Measurements from ENCODE around the gene MLLT6. TPM values are rescaled to one million over a fixed set of nuclear protein-coding genes. Genes with fewer than 3 reads are reported as not detected.

MLLT6 gene
- total and polyA plus RNA-seq, 2 of the 13 experiments (the other 11 are each of a cell fraction or from before 2014, with no cell fraction given), result 50.7 to 69.5 TPM

DNA sequence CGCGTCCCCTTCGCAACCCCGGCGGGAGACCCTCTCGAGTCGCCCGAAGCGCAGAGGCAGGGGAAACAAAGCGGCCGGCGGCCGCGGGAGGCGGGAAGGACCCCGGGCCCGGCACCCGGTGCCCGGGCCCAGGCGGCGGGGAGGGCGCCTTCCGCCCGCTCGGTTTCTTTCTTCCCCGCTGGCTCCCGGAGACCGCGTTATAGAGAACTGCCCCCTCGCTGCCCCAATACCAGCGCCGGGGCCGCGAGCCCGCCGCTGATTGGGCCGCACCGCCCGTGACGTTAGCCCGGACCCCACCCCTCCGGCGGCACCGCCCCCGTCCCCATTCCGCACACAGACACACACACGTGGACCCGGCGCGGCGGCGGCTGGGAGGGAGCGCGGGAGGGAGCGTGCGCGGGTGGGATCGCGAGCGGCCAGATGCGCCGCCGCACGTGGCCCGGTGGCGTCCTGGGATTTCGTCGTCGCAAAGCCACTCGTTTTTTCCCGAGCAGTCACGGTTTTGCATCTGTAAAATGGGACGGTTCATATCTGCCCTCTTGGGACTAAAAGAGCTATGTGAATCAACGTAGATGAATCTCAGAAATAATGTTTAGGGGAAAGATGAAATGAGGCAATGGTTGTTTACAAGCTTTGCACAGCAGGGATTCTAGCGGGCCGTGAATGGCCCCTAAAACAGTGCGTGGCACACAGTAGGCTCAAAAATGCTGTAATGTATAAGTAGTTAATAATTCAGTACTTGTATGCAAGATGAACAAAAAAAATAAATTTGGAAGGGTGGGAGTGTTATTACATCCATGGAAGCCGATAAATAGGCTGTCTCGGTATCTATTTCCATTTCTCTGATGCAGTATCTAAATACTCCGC, 30.1 kb upstream of the MLLT6 start, which contains the start of gene EPOP (continued):
- peak; percentile 93; the same call in 1 of the 2 replicates for TF ChIP-seq ZFP41 (CRISPR knock-in tag; IDR thresholded peaks at IDR 0.05; ENCODE audit: borderline replicate concordance)
- TF ChIP-seq ZBTB7A (CRISPR knock-in tag; IDR thresholded peaks at IDR 0.05), result peak; percentile 91
- 0 out of 2 replicates have a peak, but pooled peaks have one; percentile 42 for TF ChIP-seq BRCA1 (CRISPR knock-in tag; IDR thresholded peaks at IDR 0.05)
- peak; percentile 87 for TF ChIP-seq SIN3A (IDR thresholded peaks at IDR 0.05; ENCODE audit: borderline replicate concordance, low read depth, low read length)
- TF ChIP-seq ZNF713 (CRISPR knock-in tag; IDR thresholded peaks at IDR 0.05), result 0 out of 2 replicates have a peak, but pooled peaks have one; percentile 83
- peak; percentile 35; the same call in 1 of the 2 replicates for TF ChIP-seq ZFP1 (CRISPR knock-in tag; IDR thresholded peaks at IDR 0.05)
- TF ChIP-seq MYPOP (CRISPR knock-in tag; IDR thresholded peaks at IDR 0.05), result peak; percentile 87
- no peak for TF ChIP-seq ZFP36 (IDR thresholded peaks at IDR 0.05; ENCODE audit: borderline replicate concordance, low read depth, low read length, partially characterized antibody)
- no peak for TF ChIP-seq ZEB1 (IDR thresholded peaks at IDR 0.05; ENCODE audit: insufficient replicate concordance, low read depth)
- no peak for TF ChIP-seq MBD4 (IDR thresholded peaks at IDR 0.05; ENCODE audit: borderline replicate concordance, low read length)
- TF ChIP-seq DNMT3B (CRISPR knock-in tag; conservative IDR thresholded peaks at IDR 0.05), result peak; percentile 88
- peak; percentile 90; the same call in 1 of the 2 replicates for TF ChIP-seq ZNF160 (CRISPR knock-in tag; IDR thresholded peaks at IDR 0.05)
- no peak for TF ChIP-seq DDIT3 (CRISPR knock-in tag; IDR thresholded peaks at IDR 0.05)
- peak; percentile 91; the same call in 1 of the 2 replicates for TF ChIP-seq ZNF331 (CRISPR knock-in tag; IDR thresholded peaks at IDR 0.05)
- TF ChIP-seq, protein P1, sequence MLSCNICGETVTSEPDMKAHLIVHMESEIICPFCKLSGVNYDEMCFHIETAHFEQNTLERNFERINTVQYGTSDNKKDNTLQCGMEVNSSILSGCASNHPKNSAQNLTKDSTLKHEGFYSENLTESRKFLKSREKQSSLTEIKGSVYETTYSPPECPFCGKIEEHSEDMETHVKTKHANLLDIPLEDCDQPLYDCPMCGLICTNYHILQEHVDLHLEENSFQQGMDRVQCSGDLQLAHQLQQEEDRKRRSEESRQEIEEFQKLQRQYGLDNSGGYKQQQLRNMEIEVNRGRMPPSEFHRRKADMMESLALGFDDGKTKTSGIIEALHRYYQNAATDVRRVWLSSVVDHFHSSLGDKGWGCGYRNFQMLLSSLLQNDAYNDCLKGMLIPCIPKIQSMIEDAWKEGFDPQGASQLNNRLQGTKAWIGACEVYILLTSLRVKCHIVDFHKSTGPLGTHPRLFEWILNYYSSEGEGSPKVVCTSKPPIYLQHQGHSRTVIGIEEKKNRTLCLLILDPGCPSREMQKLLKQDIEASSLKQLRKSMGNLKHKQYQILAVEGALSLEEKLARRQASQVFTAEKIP (CRISPR knock-in tag; IDR thresholded peaks at IDR 0.05; ENCODE audit: borderline replicate concordance), result no peak
- TF ChIP-seq ARNT2 (CRISPR knock-in tag; IDR thresholded peaks at IDR 0.05; ENCODE audit: low read depth), result peak; percentile 98
- peak; percentile 85 to 99; a peak in 3 of 4 replicates for TF ChIP-seq KLF16 (CRISPR knock-in tag; IDR thresholded peaks at IDR 0.05)
- peak; percentile 74; the same call in 1 of the 2 replicates for TF ChIP-seq ZNF44 (CRISPR knock-in tag; IDR thresholded peaks at IDR 0.05)
- TF ChIP-seq, protein P2, sequence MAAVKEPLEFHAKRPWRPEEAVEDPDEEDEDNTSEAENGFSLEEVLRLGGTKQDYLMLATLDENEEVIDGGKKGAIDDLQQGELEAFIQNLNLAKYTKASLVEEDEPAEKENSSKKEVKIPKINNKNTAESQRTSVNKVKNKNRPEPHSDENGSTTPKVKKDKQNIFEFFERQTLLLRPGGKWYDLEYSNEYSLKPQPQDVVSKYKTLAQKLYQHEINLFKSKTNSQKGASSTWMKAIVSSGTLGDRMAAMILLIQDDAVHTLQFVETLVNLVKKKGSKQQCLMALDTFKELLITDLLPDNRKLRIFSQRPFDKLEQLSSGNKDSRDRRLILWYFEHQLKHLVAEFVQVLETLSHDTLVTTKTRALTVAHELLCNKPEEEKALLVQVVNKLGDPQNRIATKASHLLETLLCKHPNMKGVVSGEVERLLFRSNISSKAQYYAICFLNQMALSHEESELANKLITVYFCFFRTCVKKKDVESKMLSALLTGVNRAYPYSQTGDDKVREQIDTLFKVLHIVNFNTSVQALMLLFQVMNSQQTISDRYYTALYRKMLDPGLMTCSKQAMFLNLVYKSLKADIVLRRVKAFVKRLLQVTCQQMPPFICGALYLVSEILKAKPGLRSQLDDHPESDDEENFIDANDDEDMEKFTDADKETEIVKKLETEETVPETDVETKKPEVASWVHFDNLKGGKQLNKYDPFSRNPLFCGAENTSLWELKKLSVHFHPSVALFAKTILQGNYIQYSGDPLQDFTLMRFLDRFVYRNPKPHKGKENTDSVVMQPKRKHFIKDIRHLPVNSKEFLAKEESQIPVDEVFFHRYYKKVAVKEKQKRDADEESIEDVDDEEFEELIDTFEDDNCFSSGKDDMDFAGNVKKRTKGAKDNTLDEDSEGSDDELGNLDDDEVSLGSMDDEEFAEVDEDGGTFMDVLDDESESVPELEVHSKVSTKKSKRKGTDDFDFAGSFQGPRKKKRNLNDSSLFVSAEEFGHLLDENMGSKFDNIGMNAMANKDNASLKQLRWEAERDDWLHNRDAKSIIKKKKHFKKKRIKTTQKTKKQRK (IDR thresholded peaks at IDR 0.05; ENCODE audit: low read length), result no peak

All from HepG2 (cell line).